HCT116 (cell line): ENCODE data around the gene SRRM2. TPM values are rescaled to one million over a fixed set of nuclear protein-coding genes. Genes with fewer than 3 reads are reported as not detected.

ENCODE experiments used
- ATAC-seq: fragments of 200-7000 bp; cut with Tn5 transposase; 2 replicates; pipeline ENCODE4 v1.9.1; 2020; ENCODE audit warnings: mild to moderate bottlenecking, moderate library complexity
- BruUV-seq: library from RNA; stranded (reverse); fragments of 400-500 nt; replicated peaks from 2 replicates; lab custom pipeline; 2021; lab: Mats Ljungman, UMichigan
- CTCF ChIA-PET: fragments of 300-600 bp; sonication (Branson Sonifier 250); formaldehyde crosslinking; loops from one replicate; lab custom pipeline; 2021; ENCODE audit warnings: antibody characterized with exemption; lab: Charles Lee
- POLR2A ChIA-PET: fragments of 300-600, 350-600 bp; sonication (Branson Sonifier 250); formaldehyde crosslinking; loops from one replicate; lab custom pipeline; 2021; ENCODE audit warnings: antibody characterized with exemption; lab: Charles Lee
- RAD21 ChIA-PET, 2 experiments: fragments of 300-600 bp; sonication (Branson Sonifier 250); formaldehyde crosslinking; loops; one replicate each; lab custom pipeline; 2023; ENCODE audit warnings: low total read pairs in 2 of 2; ENCODE audit not compliant: uncharacterized antibody in 2 of 2, unreplicated experiment in 2 of 2, low non-redundant PET in 1 of 2; lab: Charles Lee
- DNase-seq: peaks from one replicate; pipeline ENCODE4 v3.0.0-alpha.2; 2010; ENCODE audit warnings: low read depth, low spot score
- H2AFZ ChIP-seq: fragments of 200-600 bp; shearing (Covaris generic), sonication (generic); 2 replicates; pipeline ENCODE4 v1.6.1; 2017; ENCODE audit warnings: low read depth, mixed run types, mixed read lengths, antibody characterized with exemption, low read length; ENCODE audit not compliant: poor library complexity, severe bottlenecking
- H3K27ac ChIP-seq: 2 replicates; pipeline ENCODE4 v1.5.1; 2012; ENCODE audit warnings: low read depth, low read length
- H3K27me3 ChIP-seq: fragments of 200-600 bp; sonication (generic); 2 replicates; pipeline ENCODE4 v1.6.1; 2016; ENCODE audit warnings: mixed run types, low read length, mixed read lengths; ENCODE audit not compliant: insufficient read depth
- H3K36me3 ChIP-seq, 2 experiments: fragments of 200-500 bp in 1 of 2; fragments of 200-600 bp in 1 of 2; sonication (Bioruptor generic) in 1 of 2; sonication (generic) in 1 of 2; 2 replicates each; pipeline versions ENCODE4 v1.5.1 to v1.6.1; 2014 to 2016; ENCODE audit warnings: low read length in 2 of 2, inconsistent platforms in 1 of 2, mixed read lengths in 1 of 2, mixed run types in 1 of 2; ENCODE audit not compliant: insufficient read depth in 2 of 2, control insufficient read depth in 1 of 2
- H3K4me1 ChIP-seq, 2 experiments: fragments of 200-600 bp in 1 of 2; sonication (generic) in 1 of 2; 2 replicates each; pipeline versions ENCODE4 v1.5.1 to v1.6.1; 2012 to 2017; ENCODE audit warnings: low read length in 2 of 2, inconsistent platforms in 1 of 2, mild to moderate bottlenecking in 1 of 2, mixed read lengths in 1 of 2, mixed run types in 1 of 2, moderate library complexity in 1 of 2; ENCODE audit not compliant: insufficient read depth in 2 of 2, control insufficient read depth in 1 of 2
- H3K4me2 ChIP-seq: fragments of 200-600 bp; sonication (generic); 2 replicates; pipeline ENCODE4 v1.6.1; 2017; ENCODE audit warnings: mixed run types, low read length, mixed read lengths
- H3K4me3 ChIP-seq, 2 experiments: fragments of 200-600 bp in 1 of 2; sonication (generic) in 1 of 2; replicated peaks in 1 of 2; 2 replicates each; pipeline ENCODE4 v1.5.1; 2011 to 2016; ENCODE audit warnings: low read length in 2 of 2, control low read depth in 1 of 2, low read depth in 1 of 2, mild to moderate bottlenecking in 1 of 2, mixed read lengths in 1 of 2, mixed run types in 1 of 2
- H3K79me2 ChIP-seq: fragments of 200-600 bp; sonication (generic); 2 replicates; pipeline ENCODE4 v1.6.1; 2017; ENCODE audit warnings: mild to moderate bottlenecking, mixed run types, low read length, moderate library complexity, mixed read lengths; ENCODE audit not compliant: insufficient read depth
- H3K9ac ChIP-seq: fragments of 200-600 bp; sonication (generic); 2 replicates; pipeline ENCODE4 v1.6.1; 2016; ENCODE audit warnings: low read length, mixed read lengths
- H3K9me2 ChIP-seq: fragments of 200-600 bp; sonication (generic), shearing (Covaris generic); 2 replicates; pipeline ENCODE4 v1.6.1; 2017; ENCODE audit warnings: mixed run types, mild to moderate bottlenecking, moderate library complexity; ENCODE audit not compliant: insufficient read depth
- H3K9me3 ChIP-seq, 2 experiments: fragments of 200-500 bp in 1 of 2; fragments of 200-600 bp in 1 of 2; sonication (Bioruptor generic) in 1 of 2; sonication (generic) in 1 of 2; 2 replicates each; pipeline ENCODE4 v1.6.1; 2014 to 2017; ENCODE audit warnings: low read length in 2 of 2, mixed read lengths in 2 of 2, inconsistent platforms in 1 of 2, low read depth in 1 of 2, mild to moderate bottlenecking in 1 of 2, mixed run types in 1 of 2, moderate library complexity in 1 of 2; ENCODE audit not compliant: control insufficient read depth in 1 of 2, insufficient read depth in 1 of 2
- H4K20me1 ChIP-seq: fragments of 200-600 bp; sonication (generic), shearing (Covaris generic); 2 replicates; pipeline ENCODE4 v1.6.1; 2017; ENCODE audit warnings: mixed run types, mild to moderate bottlenecking, moderate library complexity; ENCODE audit not compliant: insufficient read depth
- EZH2 ChIP-seq: fragments of 200-600 bp; sonication (generic); IDR thresholded peaks from 2 replicates; pipeline ENCODE4 v1.6.1; 2017; ENCODE audit warnings: antibody characterized with exemption, mixed run types
- EZH2phosphoT487 ChIP-seq: fragments of 200-600 bp; IDR thresholded peaks from 2 replicates; pipeline ENCODE4 v1.6.1; 2018; ENCODE audit warnings: antibody characterized with exemption, borderline replicate concordance
- JUND ChIP-seq: IDR thresholded peaks from 2 replicates; pipeline ENCODE4 v1.6.1; 2012
- POLR2AphosphoS5 ChIP-seq: IDR thresholded peaks from 2 replicates; pipeline ENCODE4 v1.6.1; 2011; ENCODE audit warnings: mild to moderate bottlenecking, low read depth, low read length, moderate library complexity
- SP1 ChIP-seq: IDR thresholded peaks from 2 replicates; pipeline ENCODE4 v1.6.1; 2012; ENCODE audit warnings: low read depth
- SRF ChIP-seq: IDR thresholded peaks from 2 replicates; pipeline ENCODE4 v1.6.1; 2012; ENCODE audit warnings: low read depth
- ZFX ChIP-seq: fragments of 450-650 bp; IDR thresholded peaks from 2 replicates; pipeline ENCODE4 v1.6.1; 2017
- intact Hi-C: fragments of 100-400 bp; cut with micrococcal nuclease; formaldehyde crosslinking; loops from 2 replicates; pipeline ENCODE4 v1.10.0; 2022
- total RNA-seq: library from RNA; stranded (reverse); gene quantifications from one replicate; pipeline ENCODE4 v1.2.1, GENCODE V29; 2021; ENCODE audit not compliant: unreplicated experiment

Gene SRRM2
- total RNA-seq, 1 experiment from 2014 or later = 541 TPM

- TF ChIP-seq SRF (no peak), EZH2 (no peak), EZH2phosphoT487 (no peak), ZFX (no peak), JUND (no peak)
Measured at GRCh38 chr16:2770057-2770951, 17.9 kb downstream of the SRRM2 start (continued).

DNA sequence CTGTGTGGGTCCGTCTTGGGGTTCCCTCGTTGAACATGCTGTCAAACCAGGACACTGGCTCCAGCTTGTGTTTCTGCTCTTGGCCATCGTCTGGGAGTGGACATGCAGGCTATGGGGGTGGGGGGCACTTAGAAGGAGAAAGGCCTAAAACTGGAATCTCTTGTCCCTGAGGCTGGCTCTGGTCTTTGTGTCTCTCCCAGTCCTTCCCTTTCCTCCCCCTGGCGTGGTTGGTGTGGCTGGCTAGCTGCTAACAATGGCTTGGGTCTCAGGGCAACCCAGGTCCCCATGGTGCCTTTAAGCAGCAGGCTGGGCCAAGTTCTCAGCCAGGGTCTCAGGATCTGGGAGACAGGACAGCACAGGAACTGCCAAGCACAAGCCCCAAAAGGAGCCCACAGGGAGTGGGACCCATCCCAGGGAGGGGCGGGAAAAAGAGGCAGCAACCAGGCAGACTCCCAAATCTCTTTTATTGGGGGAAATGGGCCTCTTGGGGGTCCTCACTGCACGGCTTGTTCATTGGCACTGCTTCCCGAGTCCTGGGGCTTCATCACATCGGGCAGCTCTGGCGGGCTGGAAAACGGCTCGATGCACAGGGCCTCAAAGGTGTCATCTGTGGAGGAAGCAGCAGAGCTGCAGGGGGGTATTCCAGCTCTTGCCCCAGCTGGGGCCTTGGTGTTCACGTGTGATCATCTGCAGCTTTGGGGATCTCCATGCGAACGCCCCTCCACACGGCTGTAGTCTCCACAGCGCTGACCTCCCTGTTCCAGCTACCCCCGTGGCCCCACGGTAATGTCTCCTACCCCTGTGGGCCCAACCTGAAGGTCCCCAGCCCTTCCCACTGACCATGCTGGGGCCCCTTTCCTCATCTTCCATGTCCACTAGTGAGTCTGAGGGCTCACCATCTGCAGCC is 19.3 kb downstream of the SRRM2 start:
- no peaks in the 10 kb centered on the region for H3K9me2 ChIP-seq
- CTCF ChIA-PET = no interaction called here
- H3K36me3 ChIP-seq = peaks cover 35 to 71% of the 10 kb centered on the region in 2 experiments
- no TSS peak for BruUV-seq
- no peaks in the 10 kb centered on the region for H3K9me3 ChIP-seq
- DNase-seq (no peak), ATAC-seq (no peak)
- TF ChIP-seq SP1 (no peak), POLR2AphosphoS5 (peak; percentile 27)
- POLR2A ChIA-PET = interaction anchor here (0.8 to 1.0 kb wide), 2 partner anchors 19 to 21 kb away, joined by 3 to 4 read pairs; partner anchors contain the start of gene SRRM2
- H3K27ac ChIP-seq = peak overlapping the region; percentile 20; the same call in 1 of the 2 replicates
- peaks cover 89% of the 10 kb centered on the region for H3K79me2 ChIP-seq
- peaks cover 5 to 57% of the 10 kb centered on the region in 2 experiments; a peak in 3 of 4 replicates for H3K4me1 ChIP-seq
- peaks cover 11% of the 10 kb centered on the region; the same call in 1 of the 2 replicates for H4K20me1 ChIP-seq
- no peaks in the 10 kb centered on the region for H3K27me3 ChIP-seq
- RAD21 ChIA-PET = no interaction called here
- no peak overlapping the region for H2AFZ ChIP-seq
- H3K4me2 ChIP-seq = no peak overlapping the region
- intact Hi-C loops = no loop called here
- H3K4me3 ChIP-seq = no peak overlapping the region
- H3K9ac ChIP-seq = no peak overlapping the region
